IPS DF 4.7 (cell line): ENCODE data around the gene PTCRA.
"Not testable (repeated sequence)": the region's sequence is repeated elsewhere in the genome, so short reads cannot be mapped to it uniquely, and the experiment has no call there.

Experiments
- DNase-seq: peaks from one replicate; pipeline ENCODE4 v3.0.0-alpha.2; 2013; ENCODE audit warnings: low spot score; ENCODE audit errors: extremely low read depth

Gene PTCRA, protein sequence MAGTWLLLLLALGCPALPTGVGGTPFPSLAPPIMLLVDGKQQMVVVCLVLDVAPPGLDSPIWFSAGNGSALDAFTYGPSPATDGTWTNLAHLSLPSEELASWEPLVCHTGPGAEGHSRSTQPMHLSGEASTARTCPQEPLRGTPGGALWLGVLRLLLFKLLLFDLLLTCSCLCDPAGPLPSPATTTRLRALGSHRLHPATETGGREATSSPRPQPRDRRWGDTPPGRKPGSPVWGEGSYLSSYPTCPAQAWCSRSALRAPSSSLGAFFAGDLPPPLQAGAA

DNA sequence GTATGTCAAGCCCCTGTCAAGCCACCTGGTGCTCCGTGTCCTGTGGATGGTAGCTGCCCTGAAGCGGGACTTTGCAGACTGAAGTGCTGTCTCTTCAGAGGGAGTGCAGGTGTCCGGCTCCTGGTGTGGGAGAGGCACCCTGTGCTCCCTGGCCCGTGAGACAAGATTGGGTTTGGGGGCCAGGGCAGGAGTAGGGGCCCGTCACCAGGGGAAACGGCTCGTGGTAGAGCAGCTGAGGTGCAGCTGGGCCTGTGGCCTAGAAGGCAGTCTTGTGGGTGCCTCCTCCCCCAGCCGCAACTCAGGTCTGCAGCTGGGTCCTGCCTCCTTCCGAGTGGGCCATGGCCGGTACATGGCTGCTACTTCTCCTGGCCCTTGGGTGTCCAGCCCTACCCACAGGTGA is at the start of gene PTCRA:
Gene PTCRA, plus strand, starts transcription at position 322 of the 400 bp plus-strand sequence. Its CDS starts 17 bp downstream, at position 339.
- DNase-seq = no peak

DNA sequence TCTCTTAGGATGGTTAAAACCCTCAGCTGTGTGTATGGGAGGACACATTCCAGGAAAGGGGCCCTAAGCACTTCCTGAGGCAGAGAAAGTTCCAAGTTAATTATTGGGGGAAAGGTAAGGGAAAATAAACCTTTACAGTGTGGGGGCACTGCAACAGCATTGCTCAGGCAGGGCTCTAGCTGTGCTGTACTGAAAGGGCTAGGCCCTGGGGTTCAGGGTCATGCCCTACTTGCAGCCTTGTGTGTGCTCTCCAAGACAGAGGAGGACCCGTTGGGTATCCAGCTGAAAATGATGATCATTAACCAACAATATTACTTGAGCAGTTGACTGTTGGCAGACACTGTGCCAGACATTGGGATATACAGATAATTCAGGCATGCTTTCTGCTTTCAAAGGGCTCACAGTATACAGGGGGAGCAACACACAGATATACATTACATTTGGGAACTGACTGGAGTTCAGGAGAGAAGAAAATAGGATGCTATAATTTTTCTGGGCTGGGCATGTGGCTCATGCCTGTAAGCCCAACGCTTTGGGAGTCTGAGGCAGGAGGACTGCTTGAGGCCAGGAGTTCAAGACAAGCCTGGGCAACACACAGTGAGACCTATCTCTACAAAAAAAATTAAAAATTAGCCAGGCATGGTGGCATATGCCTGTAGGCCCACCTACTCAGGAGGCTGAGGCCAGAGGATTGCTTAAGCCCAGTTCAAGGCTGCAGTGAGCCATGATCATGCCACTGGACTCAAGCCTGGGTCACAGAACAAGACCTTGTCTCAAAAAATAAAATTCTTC is 45.5 kb upstream of the PTCRA start:
- DNase-seq = no peak

DNA sequence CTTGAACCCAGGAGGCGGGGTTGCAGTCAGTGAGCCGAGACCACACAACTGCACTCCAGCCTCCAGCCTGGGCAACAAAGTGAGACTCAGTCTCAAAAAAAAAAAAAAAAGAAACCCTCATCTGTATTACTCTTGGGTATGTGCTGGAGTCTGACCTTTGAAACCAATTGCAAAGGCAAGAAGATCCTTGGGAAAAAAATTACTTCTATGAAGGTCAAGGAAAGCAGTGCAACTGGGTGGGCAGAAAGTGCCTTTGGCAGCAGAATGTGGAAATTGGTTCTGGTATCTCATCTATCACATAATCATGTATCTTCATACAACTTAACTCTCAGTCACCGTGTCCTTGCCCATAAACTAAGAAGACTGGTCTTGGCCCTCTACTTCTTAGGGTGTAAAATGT is 44.1 kb upstream of the PTCRA start:
- no peak for DNase-seq

DNA sequence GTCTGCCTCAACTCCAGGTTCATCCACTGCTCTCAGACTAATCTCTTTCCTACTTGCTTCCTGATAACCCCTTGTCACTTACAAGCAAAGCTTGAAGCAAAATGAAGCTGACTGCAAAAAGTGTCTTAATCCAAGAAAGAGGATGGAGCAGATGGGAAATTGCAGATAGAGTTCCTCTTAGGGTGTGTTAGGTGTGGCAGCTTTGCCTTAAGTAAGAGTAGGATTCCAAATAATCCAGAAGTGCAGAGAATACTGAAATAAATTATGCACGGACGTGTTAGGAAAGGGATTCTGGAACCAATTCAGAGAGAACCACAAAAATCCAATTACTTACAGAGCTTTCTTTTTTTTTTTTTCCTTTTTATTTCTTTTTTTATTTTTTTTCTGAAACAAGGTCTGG is 42.5 kb upstream of the PTCRA start:
- DNase-seq = no peak

DNA sequence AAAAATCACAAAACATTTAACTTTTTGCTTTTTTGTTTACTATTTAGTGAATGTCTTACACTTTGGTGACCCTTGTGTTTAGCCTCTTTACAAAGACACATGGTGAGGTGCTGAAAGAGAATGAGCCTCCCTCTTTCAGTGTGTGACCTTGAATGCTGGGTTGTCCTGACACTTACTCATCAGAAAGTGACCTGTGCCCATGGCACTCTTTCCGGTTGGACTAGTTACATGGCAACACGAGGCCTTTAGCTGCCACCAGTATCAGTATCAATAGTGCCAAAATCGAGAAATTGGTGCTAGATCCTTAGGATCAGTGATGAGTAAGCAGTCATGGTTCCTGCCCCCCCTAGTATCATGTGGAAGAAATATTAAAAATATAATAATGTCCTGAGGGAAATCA is 38.2 kb upstream of the PTCRA start:
- no peak for DNase-seq

DNA sequence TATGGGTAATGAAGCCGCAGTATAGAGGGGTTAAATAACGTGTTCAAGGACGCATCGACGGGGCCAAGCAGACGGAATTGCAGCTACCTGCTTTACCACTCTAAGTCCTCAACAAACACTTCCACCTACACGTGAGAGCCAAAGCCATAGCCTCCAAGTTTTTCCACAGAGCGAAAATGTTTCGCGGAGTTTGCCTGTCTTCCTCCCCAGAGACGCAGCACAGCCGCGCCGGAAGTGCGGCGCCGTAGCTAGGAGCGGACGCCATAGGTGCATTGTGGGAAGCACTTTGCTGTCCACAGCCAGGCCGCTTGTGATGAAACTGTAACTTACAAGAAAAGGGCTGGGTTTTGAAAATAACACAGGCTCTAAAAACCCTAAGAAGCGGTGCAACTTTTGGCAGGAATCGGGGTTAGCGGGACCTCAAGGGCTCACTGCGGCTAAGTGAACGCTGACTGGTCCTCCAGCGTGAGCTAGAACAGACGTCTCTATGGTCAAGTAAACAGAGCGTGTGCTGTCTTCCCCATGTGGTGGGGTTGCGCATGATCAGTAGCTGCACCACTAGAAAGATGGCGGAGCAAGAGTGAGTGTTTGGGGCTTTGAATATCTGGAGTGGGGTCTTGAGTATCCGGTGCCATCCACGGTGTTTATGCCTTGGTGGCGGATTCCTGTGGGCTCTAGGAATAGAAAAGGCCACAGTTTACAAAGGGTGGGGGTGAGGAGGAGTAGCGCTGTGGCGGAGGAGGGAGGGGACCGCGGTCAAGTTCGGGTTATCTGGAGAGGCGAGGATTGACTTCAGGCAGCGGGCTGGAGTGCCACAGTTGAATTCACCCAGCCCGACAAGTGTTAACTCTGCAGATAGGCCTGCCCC is 36.2 kb upstream of the PTCRA start, which contains the start of gene RPL7L1:
Gene RPL7L1, plus strand, starts transcription at position 245 of the 868 bp plus-strand sequence. Its CDS starts 295 bp downstream, at position 540.
- DNase-seq = no peak

DNA sequence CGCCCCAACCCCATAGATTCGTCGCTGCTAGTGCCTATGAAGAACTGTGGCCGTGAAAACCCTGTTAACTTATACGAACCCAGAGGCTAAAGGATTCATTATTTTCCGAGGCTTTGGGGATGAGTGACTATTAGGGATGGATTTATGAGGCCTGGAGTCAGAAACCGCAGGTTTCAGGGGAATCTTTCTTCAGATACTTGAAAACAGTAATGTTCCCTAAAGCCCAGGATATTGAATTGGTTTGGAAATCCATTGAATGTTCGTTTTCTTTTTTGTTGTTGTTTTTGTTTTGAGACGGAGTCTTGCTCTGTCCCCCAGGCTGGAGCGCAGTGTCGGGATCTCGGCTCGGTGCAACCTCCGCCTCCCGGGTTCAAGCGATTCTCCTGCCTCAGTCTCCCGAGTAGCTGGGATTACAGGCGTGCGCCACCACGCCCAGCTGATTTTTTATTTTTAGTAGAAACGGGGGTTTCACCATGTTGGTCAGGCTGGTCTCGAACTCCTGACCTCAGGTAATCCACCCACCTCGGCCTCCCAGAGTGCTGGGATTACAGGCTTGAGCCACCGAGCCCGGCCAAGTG is 35.5 kb upstream of the PTCRA start:
- DNase-seq = not testable (repeated sequence)

DNA sequence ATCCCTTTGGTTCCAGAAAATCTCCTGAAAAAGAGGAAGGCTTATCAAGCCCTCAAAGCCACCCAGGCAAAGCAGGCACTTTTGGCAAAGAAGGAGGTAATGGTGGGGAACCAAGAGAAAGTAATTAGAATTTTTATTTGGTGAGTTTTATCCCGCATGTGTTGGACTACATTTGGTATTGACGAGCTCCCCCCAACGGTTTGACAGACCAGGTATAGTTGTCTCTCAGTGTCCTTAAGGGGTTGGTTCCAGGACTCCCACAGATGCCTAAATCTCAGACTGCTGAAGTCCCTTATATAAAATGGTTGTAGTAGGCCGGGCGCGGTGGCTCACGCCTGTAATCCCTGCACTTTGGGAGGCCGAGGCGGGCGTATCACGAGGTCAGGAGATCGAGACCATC is 35.0 kb upstream of the PTCRA start:
- DNase-seq = not testable (repeated sequence)

DNA sequence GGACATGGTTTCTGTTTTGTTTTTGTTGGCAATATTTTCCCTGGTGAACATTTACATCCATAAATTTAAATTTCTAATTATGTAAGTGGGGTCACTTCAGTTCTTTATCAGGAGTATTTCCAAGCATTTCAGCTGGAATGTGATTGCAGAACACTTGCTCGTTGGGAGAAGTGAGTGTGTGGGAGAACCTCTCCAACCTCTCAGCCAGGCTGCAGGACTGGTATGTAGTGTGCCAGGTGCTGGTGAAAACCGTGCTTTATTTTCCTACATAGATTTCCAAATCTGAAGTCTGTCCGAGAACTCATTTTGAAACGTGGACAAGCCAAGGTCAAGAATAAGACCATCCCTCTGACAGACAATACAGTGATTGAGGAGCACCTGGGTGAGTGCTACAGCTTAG is 30.2 kb upstream of the PTCRA start:
- DNase-seq = no peak

DNA sequence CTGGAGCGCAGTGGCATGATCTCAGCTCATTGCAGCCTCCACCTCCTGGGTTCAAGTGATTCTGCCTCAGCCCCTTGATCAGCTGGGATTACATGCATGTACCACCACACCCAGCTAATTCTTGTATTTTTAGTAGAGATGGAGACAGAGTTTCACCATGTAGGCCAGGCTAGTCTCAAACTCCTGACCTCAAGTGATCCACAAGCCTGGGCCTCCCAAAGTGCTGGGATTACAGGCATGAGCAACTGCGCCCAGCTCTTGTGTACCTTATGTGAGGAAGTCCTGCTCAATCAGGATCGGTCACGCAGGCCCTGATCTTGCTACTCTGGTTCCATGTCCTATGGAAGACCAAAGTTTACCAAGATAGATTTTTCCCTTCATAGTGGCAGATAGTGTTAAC is 27.7 kb upstream of the PTCRA start:
- not testable (repeated sequence) for DNase-seq

DNA sequence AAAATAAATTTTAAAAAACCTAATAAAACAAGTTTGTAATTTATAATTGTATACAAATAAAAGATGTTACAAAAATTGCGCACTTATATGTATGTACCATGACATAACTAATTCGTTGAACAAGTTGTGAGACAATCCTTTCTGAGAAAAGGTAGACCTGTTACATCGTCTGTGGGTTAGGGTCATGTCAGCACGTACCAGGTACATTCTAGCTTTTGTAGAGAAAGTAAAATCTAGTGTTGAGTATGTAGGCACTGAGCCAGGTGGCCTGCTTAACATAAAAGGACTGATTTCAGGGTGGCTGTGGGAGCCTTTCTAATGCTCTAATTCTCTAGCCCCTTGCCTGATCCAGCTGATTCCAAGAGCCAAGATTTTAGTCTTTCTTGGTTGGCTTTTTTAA is 26.0 kb upstream of the PTCRA start:
- no peak for DNase-seq

DNA sequence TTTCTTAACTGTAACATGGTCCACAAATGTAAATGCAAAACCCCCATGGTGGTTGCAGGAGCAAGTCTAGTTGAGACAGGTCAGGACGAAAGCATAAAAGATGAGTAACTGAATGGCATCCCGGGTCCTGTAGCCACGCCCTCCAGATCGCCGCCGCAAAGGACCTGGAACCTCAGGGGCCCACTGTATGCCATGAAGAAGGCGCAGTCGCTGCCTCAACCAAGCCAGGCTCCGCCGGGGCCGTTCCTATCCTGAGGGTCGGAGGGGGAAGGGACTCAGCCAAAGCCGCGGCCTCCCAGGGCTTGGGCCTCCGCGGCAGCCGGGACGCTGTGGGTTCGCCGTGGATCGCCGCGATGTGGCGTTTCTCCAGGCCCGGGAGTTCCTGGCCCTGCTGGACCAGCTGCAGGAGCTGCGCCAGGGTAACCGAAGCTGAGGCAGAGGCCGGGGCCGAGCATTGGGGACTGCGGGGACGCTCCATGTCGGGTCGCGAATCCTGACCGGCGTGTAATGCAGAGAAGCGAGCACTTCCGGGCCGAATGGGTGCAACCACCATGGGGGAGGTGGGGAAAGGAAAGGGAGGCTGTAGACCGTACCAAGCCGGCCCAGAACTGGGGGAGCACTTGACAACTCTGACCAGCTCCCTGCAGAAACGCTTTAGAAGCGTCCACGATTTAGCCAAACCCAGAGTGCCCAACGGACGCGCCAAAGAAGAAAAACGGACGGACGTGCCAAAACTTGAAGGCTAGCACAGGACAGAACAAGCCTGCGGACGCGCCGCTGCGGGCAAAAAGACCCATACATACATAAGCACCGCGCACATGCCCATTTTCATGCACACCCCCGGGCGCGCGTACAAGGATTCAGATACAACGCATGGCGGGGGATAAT is 25.3 kb upstream of the PTCRA start:
- DNase-seq = no peak

DNA sequence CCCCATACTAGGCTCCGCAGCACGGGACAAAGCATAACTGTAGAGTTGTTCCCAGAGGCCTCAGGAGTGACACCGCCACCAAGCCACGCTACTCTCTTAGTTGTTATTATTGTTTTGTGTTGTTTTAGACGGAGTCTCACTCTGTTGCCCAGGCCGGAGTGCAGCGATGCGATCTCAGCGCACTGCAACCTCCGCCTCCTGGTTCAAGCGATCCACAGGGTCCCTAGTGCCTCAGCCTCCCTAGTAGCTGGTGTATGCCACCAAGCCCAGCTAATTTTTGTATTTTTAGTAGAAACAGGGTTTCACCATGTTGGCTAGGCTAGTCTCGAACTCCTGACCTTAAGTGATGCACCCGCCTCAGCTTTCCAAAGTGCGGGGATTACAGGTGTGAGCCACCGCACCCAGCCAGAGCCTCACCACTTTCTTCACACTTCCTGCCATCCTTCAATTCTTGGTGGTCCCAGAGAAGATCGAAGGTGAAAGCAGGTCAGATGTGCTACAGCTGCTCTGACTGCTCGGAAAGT is 24.6 kb upstream of the PTCRA start:
- no peak for DNase-seq

DNA sequence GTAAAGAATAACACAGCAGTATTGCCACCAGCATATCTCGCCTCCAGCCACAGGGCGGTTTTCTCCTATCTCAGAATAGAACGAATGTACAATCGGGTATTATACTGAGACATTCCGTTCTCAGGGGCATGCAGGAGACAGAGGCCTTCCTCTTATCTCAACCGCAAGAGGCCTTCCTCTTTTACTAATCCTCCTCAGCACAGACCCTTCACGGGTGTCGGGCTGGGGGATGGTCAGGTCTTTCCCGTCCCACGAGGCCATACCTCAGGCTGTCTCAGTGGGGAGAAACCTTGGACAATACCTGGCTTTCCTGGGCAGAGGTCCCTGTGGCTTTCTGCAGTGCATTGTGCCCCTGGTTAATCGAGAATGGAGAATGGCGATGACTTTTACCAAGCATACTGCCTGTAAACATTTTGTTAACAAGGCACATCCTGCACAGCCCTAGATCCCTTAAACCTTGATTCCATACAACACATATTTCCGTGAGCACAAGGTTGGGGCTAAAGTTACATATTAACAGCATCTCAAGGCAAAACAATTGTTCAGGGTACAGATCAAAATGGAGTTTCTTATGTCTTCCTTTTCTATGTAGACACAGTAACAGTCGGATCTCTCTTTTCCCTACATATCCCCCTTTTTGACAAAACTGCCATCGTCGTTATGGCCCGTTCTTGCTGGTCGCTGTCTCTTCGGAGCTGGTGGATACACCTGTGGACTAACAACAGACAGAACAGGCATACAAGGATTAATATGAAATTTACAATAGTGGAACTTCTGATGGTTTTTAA is 21.6 kb upstream of the PTCRA start:
- DNase-seq = not testable (repeated sequence)

DNA sequence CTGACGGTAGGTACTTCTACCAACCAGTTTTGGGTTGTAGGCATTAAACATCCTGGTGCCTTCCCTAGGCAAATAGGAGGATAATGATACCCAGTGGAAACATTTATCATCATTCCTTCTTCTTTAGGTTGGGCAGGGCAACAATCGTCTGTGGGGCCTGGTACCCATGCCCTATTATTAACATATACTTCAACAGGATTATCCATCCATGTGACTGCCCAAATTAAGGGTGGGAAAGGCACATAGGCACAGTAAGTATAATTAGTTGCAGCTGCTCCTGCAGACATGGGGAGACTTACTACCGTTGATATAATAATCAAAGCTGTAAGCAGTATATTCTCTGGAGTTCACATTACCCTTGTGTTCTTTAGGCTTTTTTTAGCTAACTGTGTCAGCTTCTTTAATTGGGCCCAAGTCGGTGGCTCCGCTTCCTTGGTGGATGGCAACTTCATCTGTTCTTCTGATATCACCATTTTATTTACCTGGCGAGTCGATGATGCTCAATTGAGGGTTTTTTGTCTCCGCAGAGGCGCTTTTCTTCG is 19.6 kb upstream of the PTCRA start:
- DNase-seq = no peak

DNA sequence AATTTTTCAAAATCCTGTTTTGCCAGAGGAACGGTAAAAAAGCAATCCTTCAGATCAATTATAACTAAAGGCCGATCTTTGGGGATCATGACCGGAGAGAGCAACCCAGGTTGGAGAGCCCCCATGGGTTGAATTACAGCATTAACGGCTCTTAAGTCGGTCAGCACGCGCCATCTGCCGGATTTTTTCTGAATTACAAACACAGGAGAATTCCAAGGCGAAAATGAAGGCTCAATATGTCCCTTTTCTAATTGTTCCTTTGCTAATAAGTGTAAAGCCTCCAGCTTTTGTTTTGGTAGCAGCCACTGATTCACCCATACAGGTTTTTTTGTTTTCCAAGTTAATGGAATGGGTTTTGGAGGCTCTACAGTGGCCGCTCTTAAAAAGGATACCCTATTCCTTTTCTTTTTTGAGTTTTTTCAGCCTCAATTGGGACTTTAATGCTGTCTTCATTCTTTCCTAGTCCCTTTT is 16.9 kb upstream of the PTCRA start:
- DNase-seq = no peak

DNA sequence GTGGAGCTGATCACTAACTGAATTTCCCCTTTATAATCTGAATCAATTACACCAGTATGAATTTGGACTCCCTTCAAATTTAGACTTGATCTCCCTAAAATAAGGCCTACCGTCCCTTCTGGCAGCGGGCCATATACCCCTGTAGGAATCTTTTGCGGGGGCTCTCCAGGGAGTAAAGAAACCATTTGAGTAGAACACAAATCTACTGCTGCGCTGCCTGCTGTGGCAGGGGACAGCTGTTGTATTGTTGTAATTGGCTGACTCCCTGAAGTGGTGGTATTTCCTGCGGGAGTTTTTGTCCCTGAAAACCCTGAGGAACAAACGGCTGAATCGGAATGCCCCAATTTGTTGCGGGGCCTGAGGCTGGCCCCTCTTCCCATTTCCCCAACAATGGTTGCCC is 16.0 kb upstream of the PTCRA start:
- DNase-seq = no peak

DNA sequence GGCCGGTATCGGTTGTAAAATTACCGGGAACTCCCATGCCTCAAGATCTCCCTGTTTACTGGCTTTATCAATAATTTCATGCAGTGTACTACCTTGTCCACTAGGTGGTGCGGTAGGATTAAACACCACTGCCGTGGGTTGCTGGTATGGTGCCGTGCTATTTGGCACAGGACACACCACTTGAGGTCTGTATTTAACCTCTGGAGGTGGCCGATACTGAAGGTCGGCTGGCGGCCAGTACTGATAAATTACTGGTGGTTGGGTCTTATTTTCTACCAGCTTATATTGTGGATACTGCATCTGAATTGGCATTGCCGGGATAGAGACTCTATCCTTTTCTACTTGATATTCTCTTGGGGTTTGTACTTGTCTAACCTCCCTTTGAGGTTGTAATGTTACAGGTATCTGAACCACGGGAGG is 14.3 kb upstream of the PTCRA start:
- DNase-seq = no peak
